ENCODE data around the gene ATP2A1.

DNA sequence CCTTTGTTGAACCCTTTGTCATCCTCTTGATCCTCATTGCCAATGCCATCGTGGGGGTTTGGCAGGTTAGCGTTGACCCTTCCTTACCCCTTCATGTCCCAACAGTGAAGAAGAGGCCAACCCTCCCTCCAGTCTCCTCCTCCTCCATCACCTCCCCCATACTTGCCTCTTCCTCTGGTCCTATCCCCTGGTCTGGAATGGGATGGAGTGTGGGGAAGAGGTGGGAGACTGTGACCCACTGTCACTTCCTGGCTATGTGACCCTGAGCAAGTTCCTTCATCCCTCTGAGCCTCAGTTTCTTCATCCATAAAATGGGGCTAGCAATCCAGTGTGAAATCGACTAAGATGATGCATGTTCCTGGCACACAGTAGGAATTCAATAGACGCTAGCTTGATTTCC lies 2.7 kb downstream of the ATP2A1 start:
- TF ChIP-seq CTCF (IDR thresholded peaks at IDR 0.05; ENCODE audit: borderline replicate concordance, extremely low read depth, low read length, poor library complexity, severe bottlenecking) (no peak), EZH2 (IDR thresholded peaks at IDR 0.05; ENCODE audit: borderline replicate concordance, low read depth, low read length, severe bottlenecking) (no peak)
